ENCODE data around the gene ARHGEF40. TPM values are rescaled to one million over a fixed set of nuclear protein-coding genes. Genes with fewer than 3 reads are reported as not detected.

ARHGEF40 gene
- total RNA-seq, 3 donors from 2014 or later (not counting 1 experiment from before 2014, with no cell fraction given): 4.4 to 6.9 (median 6.0) TPM

- H3K27me3 Mint-ChIP-seq (ENCODE audit: low read depth in 2 of 2): peaks cover 0 to 4% of the 10 kb centered on the region in 2 donors
- H3K27ac Mint-ChIP-seq: peak overlapping the region in 1 of 2 donors; percentile 76
- no peaks in the 10 kb centered on the region for H3K9me3 ChIP-seq (ENCODE audit: control insufficient read depth, insufficient read depth, low read length)
- peaks cover 23 to 24% of the 10 kb centered on the region in 2 donors for H3K4me1 Mint-ChIP-seq
- H3K9me3 Mint-ChIP-seq: no peaks in the 10 kb centered on the region
- ATAC-seq (no peak), DNase-seq (no peak)
- no peak for TF ChIP-seq CTCF (IDR thresholded peaks at IDR 0.05)
- H3K27ac ChIP-seq (ENCODE audit: low read length): no peak overlapping the region
- intact Hi-C loops (cut with micrococcal nuclease): no loop called here
- no peaks in the 10 kb centered on the region for H3K36me3 ChIP-seq (ENCODE audit: control insufficient read depth, insufficient read depth, low read length)
- no peak overlapping the region for H3K4me3 Mint-ChIP-seq
- H3K4me3 ChIP-seq (ENCODE audit: low read length): no peak overlapping the region
- 93% methylated on average over 5 of the region's 5 CpGs for WGBS (ENCODE audit: insufficient coverage)
- H3K4me1 ChIP-seq (ENCODE audit: control insufficient read depth, insufficient read depth, low read length): peaks cover 25% of the 10 kb centered on the region
- no peaks in the 10 kb centered on the region for H3K27me3 ChIP-seq (ENCODE audit: control insufficient read depth, insufficient read depth, low read length)
- no peaks in the 10 kb centered on the region for H3K36me3 Mint-ChIP-seq
Measured at GRCh38 chr14:21089877-21090193, 19.7 kb downstream of the ARHGEF40 start.

- Mint-ChIP-seq H3K4me3 (no peak overlapping the region), H3K27me3 (ENCODE audit: low read depth in 2 of 2) (peaks cover 0 to 4% of the 10 kb centered on the region in 2 donors), H3K36me3 (no peaks in the 10 kb centered on the region), H3K4me1 (peaks cover 23 to 24% of the 10 kb centered on the region in 2 donors), H3K27ac (peak overlapping the region in 1 of 2 donors; percentile 76), H3K9me3 (no peaks in the 10 kb centered on the region)
- WGBS (ENCODE audit: insufficient coverage): 96% methylated on average over 45 of the region's 45 CpGs
- Histone ChIP-seq H3K9me3 (ENCODE audit: control insufficient read depth, insufficient read depth, low read length) (no peaks in the 10 kb centered on the region), H3K4me3 (ENCODE audit: low read length) (no peak overlapping the region), H3K4me1 (ENCODE audit: control insufficient read depth, insufficient read depth, low read length) (peaks cover 25% of the 10 kb centered on the region), H3K36me3 (ENCODE audit: control insufficient read depth, insufficient read depth, low read length) (no peaks in the 10 kb centered on the region), H3K27ac (ENCODE audit: low read length) (no peak overlapping the region), H3K27me3 (ENCODE audit: control insufficient read depth, insufficient read depth, low read length) (no peaks in the 10 kb centered on the region)
- DNase-seq (peak in 1 of 2 donors; percentile 54), ATAC-seq (no peak)
- TF ChIP-seq CTCF (IDR thresholded peaks at IDR 0.05): no peak
- intact Hi-C loops (cut with micrococcal nuclease): no loop called here
Measured at GRCh38 chr14:21090194-21090939, 20.3 kb downstream of the ARHGEF40 start.

- Mint-ChIP-seq H3K27me3 (ENCODE audit: low read depth in 2 of 2) (no peaks in the 10 kb centered on the region), H3K9me3 (no peaks in the 10 kb centered on the region), H3K36me3 (no peaks in the 10 kb centered on the region), H3K4me1 (peaks cover 23 to 24% of the 10 kb centered on the region in 2 donors), H3K27ac (peak overlapping the region in 1 of 2 donors; percentile 66), H3K4me3 (no peak overlapping the region)
- intact Hi-C loops (cut with micrococcal nuclease): no loop called here
- DNase-seq: no peak
- Histone ChIP-seq H3K27ac (ENCODE audit: low read length) (no peak overlapping the region), H3K9me3 (ENCODE audit: control insufficient read depth, insufficient read depth, low read length) (no peaks in the 10 kb centered on the region), H3K27me3 (ENCODE audit: control insufficient read depth, insufficient read depth, low read length) (no peaks in the 10 kb centered on the region), H3K4me1 (ENCODE audit: control insufficient read depth, insufficient read depth, low read length) (peaks cover 25% of the 10 kb centered on the region), H3K36me3 (ENCODE audit: control insufficient read depth, insufficient read depth, low read length) (no peaks in the 10 kb centered on the region), H3K4me3 (ENCODE audit: low read length) (no peak overlapping the region)
- no peak for TF ChIP-seq CTCF (IDR thresholded peaks at IDR 0.05)
- 96% methylated on average over 42 of the region's 45 CpGs for WGBS (ENCODE audit: insufficient coverage)
- no peak for ATAC-seq
Measured at GRCh38 chr14:21090940-21091663, 21.0 kb downstream of the ARHGEF40 start.
